ENCODE results near the gene SLC25A1.

DNA sequence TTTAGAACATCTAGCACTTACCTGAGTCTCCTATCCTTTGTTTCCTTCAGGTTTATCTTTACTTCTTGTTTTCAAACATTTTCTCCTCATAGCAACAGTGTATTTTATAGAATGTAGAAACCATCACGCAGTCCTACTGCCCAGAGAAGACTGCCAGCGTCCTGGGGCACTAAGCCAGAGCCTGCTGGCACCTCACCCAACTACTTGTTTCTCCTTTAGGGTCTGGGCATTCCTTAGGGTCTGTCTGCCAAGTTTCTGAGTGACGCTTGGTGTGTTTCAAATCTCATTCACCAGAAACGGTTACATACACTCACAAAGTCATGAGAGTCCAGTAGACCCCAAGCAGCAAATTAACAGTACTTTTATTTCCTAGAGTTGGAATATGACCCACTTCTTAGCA, 49.6 kb upstream of the SLC25A1 start:
- TF ChIP-seq, protein P1, sequence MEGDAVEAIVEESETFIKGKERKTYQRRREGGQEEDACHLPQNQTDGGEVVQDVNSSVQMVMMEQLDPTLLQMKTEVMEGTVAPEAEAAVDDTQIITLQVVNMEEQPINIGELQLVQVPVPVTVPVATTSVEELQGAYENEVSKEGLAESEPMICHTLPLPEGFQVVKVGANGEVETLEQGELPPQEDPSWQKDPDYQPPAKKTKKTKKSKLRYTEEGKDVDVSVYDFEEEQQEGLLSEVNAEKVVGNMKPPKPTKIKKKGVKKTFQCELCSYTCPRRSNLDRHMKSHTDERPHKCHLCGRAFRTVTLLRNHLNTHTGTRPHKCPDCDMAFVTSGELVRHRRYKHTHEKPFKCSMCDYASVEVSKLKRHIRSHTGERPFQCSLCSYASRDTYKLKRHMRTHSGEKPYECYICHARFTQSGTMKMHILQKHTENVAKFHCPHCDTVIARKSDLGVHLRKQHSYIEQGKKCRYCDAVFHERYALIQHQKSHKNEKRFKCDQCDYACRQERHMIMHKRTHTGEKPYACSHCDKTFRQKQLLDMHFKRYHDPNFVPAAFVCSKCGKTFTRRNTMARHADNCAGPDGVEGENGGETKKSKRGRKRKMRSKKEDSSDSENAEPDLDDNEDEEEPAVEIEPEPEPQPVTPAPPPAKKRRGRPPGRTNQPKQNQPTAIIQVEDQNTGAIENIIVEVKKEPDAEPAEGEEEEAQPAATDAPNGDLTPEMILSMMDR (IDR thresholded peaks at IDR 0.05; ENCODE audit: low read depth, low read length): no peak
- no peak for TF ChIP-seq EZH2phosphoT487 (IDR thresholded peaks at IDR 0.05; ENCODE audit: low read depth)
